ENCODE data around the gene CSRNP3. TPM values are rescaled to one million over a fixed set of nuclear protein-coding genes. Genes with fewer than 3 reads are reported as not detected.

CSRNP3 gene
- polyA plus RNA-seq, 2 of the 4 experiments (the other 2 are of a cell fraction) = 0.05 to 0.25 TPM

GRCh38 chr2:165667375-165667774 is 197.9 kb downstream of the CSRNP3 start (continued):
- TF ChIP-seq, protein P1, sequence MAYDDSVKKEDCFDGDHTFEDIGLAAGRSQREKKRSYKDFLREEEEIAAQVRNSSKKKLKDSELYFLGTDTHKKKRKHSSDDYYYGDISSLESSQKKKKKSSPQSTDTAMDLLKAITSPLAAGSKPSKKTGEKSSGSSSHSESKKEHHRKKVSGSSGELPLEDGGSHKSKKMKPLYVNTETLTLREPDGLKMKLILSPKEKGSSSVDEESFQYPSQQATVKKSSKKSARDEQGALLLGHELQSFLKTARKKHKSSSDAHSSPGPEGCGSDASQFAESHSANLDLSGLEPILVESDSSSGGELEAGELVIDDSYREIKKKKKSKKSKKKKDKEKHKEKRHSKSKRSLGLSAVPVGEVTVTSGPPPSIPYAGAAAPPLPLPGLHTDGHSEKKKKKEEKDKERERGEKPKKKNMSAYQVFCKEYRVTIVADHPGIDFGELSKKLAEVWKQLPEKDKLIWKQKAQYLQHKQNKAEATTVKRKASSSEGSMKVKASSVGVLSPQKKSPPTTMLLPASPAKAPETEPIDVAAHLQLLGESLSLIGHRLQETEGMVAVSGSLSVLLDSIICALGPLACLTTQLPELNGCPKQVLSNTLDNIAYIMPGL (CRISPR knock-in tag; IDR thresholded peaks at IDR 0.05; ENCODE audit: borderline replicate concordance) = no peak
- TF ChIP-seq EP300 (IDR thresholded peaks at IDR 0.05) (no peak), ATOH8 (CRISPR knock-in tag; IDR thresholded peaks at IDR 0.05; ENCODE audit: low read depth) (no peak), HOXA7 (CRISPR knock-in tag; IDR thresholded peaks at IDR 0.05) (no peak)

DNA sequence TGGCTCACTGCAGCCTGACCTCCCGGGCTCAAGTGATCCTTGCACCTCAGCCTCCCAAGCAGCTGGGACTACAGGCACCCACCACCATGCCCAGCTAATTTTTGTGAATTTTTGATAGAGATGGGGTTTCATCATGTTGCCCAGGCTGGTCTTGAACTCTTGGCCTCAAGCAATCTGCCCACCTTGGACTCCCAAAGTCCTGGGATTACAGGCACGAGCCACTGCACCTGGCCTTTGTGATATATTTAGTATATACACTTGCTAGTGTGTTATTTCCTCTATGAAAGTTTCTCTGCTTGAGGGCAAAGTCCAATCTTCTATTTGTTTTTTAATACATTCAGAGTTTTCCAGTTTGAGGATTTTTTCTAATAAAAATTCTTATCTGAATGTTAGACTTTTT is 205.3 kb downstream of the CSRNP3 start:
- H3K27ac ChIP-seq = no peak overlapping the region
- 10% methylated on average over 2 of the region's 2 CpGs for WGBS (ENCODE audit: missing lambda C conversion rate)
- ChIA-PET CTCF (no interaction called here), POLR2A (no interaction called here)
- 0 out of 3 replicates have a peak overlapping the region, but pooled peaks have one; percentile 24 for H3K4me2 ChIP-seq
- no peak for TF ChIP-seq MAZ (IDR thresholded peaks at IDR 0.05; ENCODE audit: borderline replicate concordance, low read depth, low read length)
- no peak for TF ChIP-seq POLR2A (IDR thresholded peaks at IDR 0.05; ENCODE audit: low read length)
- TF ChIP-seq MAFK (IDR thresholded peaks at IDR 0.05; ENCODE audit: partially characterized antibody) = no peak
- no peak for TF ChIP-seq POLR2AphosphoS2 (conservative IDR thresholded peaks at IDR 0.05; ENCODE audit: low read length)
- no peak for TF ChIP-seq CHD4 (IDR thresholded peaks at IDR 0.05; ENCODE audit: borderline replicate concordance)
- TF ChIP-seq, protein P2, sequence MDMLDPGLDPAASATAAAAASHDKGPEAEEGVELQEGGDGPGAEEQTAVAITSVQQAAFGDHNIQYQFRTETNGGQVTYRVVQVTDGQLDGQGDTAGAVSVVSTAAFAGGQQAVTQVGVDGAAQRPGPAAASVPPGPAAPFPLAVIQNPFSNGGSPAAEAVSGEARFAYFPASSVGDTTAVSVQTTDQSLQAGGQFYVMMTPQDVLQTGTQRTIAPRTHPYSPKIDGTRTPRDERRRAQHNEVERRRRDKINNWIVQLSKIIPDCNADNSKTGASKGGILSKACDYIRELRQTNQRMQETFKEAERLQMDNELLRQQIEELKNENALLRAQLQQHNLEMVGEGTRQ (IDR thresholded peaks at IDR 0.05) = no peak
- TF ChIP-seq, protein P3, sequence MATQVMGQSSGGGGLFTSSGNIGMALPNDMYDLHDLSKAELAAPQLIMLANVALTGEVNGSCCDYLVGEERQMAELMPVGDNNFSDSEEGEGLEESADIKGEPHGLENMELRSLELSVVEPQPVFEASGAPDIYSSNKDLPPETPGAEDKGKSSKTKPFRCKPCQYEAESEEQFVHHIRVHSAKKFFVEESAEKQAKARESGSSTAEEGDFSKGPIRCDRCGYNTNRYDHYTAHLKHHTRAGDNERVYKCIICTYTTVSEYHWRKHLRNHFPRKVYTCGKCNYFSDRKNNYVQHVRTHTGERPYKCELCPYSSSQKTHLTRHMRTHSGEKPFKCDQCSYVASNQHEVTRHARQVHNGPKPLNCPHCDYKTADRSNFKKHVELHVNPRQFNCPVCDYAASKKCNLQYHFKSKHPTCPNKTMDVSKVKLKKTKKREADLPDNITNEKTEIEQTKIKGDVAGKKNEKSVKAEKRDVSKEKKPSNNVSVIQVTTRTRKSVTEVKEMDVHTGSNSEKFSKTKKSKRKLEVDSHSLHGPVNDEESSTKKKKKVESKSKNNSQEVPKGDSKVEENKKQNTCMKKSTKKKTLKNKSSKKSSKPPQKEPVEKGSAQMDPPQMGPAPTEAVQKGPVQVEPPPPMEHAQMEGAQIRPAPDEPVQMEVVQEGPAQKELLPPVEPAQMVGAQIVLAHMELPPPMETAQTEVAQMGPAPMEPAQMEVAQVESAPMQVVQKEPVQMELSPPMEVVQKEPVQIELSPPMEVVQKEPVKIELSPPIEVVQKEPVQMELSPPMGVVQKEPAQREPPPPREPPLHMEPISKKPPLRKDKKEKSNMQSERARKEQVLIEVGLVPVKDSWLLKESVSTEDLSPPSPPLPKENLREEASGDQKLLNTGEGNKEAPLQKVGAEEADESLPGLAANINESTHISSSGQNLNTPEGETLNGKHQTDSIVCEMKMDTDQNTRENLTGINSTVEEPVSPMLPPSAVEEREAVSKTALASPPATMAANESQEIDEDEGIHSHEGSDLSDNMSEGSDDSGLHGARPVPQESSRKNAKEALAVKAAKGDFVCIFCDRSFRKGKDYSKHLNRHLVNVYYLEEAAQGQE (IDR thresholded peaks at IDR 0.05) = no peak
- no peak for TF ChIP-seq NPAS2 (CRISPR knock-in tag; IDR thresholded peaks at IDR 0.05; ENCODE audit: borderline replicate concordance)
- TF ChIP-seq CEBPB (IDR thresholded peaks at IDR 0.05) = no peak
- TF ChIP-seq CHD2 (IDR thresholded peaks at IDR 0.05; ENCODE audit: low read length, partially characterized antibody) = no peak
- no peak for TF ChIP-seq ZC3H11A (IDR thresholded peaks at IDR 0.05)
- TF ChIP-seq BHLHE40 (IDR thresholded peaks at IDR 0.05; ENCODE audit: low read depth, low read length) = no peak
- TF ChIP-seq TP53 (CRISPR knock-in tag; IDR thresholded peaks at IDR 0.05) = no peak
- no peak for TF ChIP-seq ATOH8 (CRISPR knock-in tag; IDR thresholded peaks at IDR 0.05; ENCODE audit: low read depth)
- no peak for TF ChIP-seq JUN (IDR thresholded peaks at IDR 0.05)
- H3K4me3 ChIP-seq = no peak overlapping the region
- FAIRE-seq = no peak
- no peaks in the 10 kb centered on the region for H3K9me3 ChIP-seq
- peak in 1 of 2 experiments; percentile 4 for DNase-seq (ENCODE audit: low read depth in 1 of 2, low spot score in 1 of 2)
- peaks cover 5% of the 10 kb centered on the region; the same call in 1 of the 3 replicates for H3K4me1 ChIP-seq
- ATAC-seq = no peak
